Endodermal cell (in vitro differentiated cells): Measurements from ENCODE around the gene CHORDC1. TPM values are rescaled to one million over a fixed set of nuclear protein-coding genes. Genes with fewer than 3 reads are reported as not detected.
"Not testable (repeated sequence)": the region's sequence is repeated elsewhere in the genome, so short reads cannot be mapped to it uniquely, and the experiment has no call there.

ENCODE experiments used
- DNase-seq: peaks from one replicate; pipeline ENCODE4 v3.0.0-alpha.2; 2017
- H3K27ac ChIP-seq: 2 replicates; pipeline ENCODE4 v1.5.1; 2013; ENCODE audit warnings: mild to moderate bottlenecking, low read depth, low read length, moderate library complexity
- H3K27me3 ChIP-seq: 2 replicates; pipeline ENCODE4 v1.6.1; 2013; ENCODE audit warnings: mild to moderate bottlenecking, low read length, moderate library complexity; ENCODE audit not compliant: insufficient read depth, control insufficient read depth, poor library complexity, severe bottlenecking
- H3K36me3 ChIP-seq: 2 replicates; pipeline ENCODE4 v1.7.0; 2013; ENCODE audit warnings: mild to moderate bottlenecking, low read length, moderate library complexity; ENCODE audit not compliant: control insufficient read depth, insufficient read depth
- H3K4me1 ChIP-seq: one replicate; pipeline ENCODE4 v1.7.0; 2013; ENCODE audit warnings: low read length; ENCODE audit not compliant: control insufficient read depth, insufficient read depth
- H3K4me3 ChIP-seq: 2 replicates; pipeline ENCODE4 v1.5.1; 2013; ENCODE audit warnings: mild to moderate bottlenecking, low read length, moderate library complexity
- H3K9ac ChIP-seq: 2 replicates; pipeline ENCODE4 v1.6.1; 2013; ENCODE audit warnings: mild to moderate bottlenecking, low read length, moderate library complexity; ENCODE audit not compliant: poor library complexity, severe bottlenecking; ENCODE audit errors: extremely low read depth
- H3K9me3 ChIP-seq: 2 replicates; pipeline ENCODE4 v1.6.1; 2013; ENCODE audit warnings: mild to moderate bottlenecking, low read length, moderate library complexity; ENCODE audit not compliant: control insufficient read depth
- H3K27ac Mint-ChIP-seq: 2 replicates; pipeline ENCODE4 v1.8.0; 2020; ENCODE audit warnings: mixed read lengths
- H3K27me3 Mint-ChIP-seq: 2 replicates; pipeline ENCODE4 v1.8.0; 2021; ENCODE audit warnings: mild to moderate bottlenecking, mixed read lengths; ENCODE audit not compliant: insufficient read depth
- H3K36me3 Mint-ChIP-seq: 2 replicates; pipeline ENCODE4 v1.8.0; 2020; ENCODE audit warnings: low read depth, mixed read lengths
- H3K4me1 Mint-ChIP-seq: 2 replicates; pipeline ENCODE4 v1.8.0; 2020; ENCODE audit warnings: mixed read lengths
- H3K4me3 Mint-ChIP-seq: 2 replicates; pipeline ENCODE4 v1.8.0; 2020; ENCODE audit warnings: mild to moderate bottlenecking, moderate library complexity, mixed read lengths
- H3K9me3 Mint-ChIP-seq: 2 replicates; pipeline ENCODE4 v1.8.0; 2020; ENCODE audit warnings: mild to moderate bottlenecking, mixed read lengths
- whole genome bisulfite sequencing, 2 experiments: methylation state at CpG; one replicate each; pipeline versions ENCODE4 v1.1.5 to v1.1.7; 2013; ENCODE audit warnings: missing lambda C conversion rate in 2 of 2, mixed read lengths in 1 of 2; ENCODE audit not compliant: insufficient coverage in 1 of 2, insufficient read length in 1 of 2; 5-methylcytosine and 5-hydroxymethylcytosine counted together
- total RNA-seq, 2 donors: library from RNA; stranded (reverse); fragmentation: NEBNext Ultra II Directional in 1 of 2; extraction: Animal tissue kit (Norgen Biotek cat#: 25700) in 1 of 2; gene quantifications; 2 replicates in 1 of 2; 3 replicates in 1 of 2; pipeline ENCODE4 v1.2.1, GENCODE V29; 2021
- TF ChIP-seq, protein P1 (sequence below): fragments of 200-600 bp; sonication (generic); conservative IDR thresholded peaks from 2 replicates; pipeline ENCODE4 v1.5.0; 2021; ENCODE audit warnings: antibody characterized with exemption, mild to moderate bottlenecking

Gene CHORDC1
- total RNA-seq, 2 donors from 2014 or later = 54.6 to 56.9 TPM

DNA sequence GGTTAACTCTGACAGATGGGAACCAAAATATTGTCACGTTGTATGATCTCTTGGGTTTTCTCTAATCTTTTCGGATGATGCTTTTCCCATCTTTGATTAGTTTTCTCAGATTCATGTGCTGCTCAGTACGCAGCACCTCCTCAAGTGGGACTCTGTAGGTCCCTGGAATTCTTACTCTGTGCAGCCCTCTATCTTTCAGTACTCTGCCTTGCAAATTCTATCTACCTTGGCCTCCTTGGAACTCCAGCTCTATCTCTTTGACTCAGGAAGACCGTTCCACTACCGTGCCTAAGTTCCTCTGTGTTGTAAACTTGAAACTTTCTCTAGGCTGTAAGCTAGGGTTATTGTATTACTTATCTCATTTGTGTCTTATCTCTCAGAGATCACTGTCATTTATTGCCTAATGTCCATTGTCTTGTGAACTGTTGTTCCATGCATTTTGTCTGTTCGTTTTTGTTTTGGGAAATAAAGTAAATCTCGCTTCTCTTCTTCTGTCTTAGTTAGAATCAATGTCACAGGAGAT, 20.1 kb upstream of the CHORDC1 start:
- 67 to 78% methylated on average over 4 to 7 of the region's 7 CpGs for WGBS, 2 experiments
- no peak overlapping the region for H3K9ac ChIP-seq
- H3K4me1 Mint-ChIP-seq = peaks cover 14% of the 10 kb centered on the region
- H3K9me3 Mint-ChIP-seq = peaks cover 19% of the 10 kb centered on the region
- no peaks in the 10 kb centered on the region for H3K27me3 Mint-ChIP-seq
- TF ChIP-seq, protein P1, sequence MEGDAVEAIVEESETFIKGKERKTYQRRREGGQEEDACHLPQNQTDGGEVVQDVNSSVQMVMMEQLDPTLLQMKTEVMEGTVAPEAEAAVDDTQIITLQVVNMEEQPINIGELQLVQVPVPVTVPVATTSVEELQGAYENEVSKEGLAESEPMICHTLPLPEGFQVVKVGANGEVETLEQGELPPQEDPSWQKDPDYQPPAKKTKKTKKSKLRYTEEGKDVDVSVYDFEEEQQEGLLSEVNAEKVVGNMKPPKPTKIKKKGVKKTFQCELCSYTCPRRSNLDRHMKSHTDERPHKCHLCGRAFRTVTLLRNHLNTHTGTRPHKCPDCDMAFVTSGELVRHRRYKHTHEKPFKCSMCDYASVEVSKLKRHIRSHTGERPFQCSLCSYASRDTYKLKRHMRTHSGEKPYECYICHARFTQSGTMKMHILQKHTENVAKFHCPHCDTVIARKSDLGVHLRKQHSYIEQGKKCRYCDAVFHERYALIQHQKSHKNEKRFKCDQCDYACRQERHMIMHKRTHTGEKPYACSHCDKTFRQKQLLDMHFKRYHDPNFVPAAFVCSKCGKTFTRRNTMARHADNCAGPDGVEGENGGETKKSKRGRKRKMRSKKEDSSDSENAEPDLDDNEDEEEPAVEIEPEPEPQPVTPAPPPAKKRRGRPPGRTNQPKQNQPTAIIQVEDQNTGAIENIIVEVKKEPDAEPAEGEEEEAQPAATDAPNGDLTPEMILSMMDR = peak; percentile 30
- H3K9me3 ChIP-seq = no peaks in the 10 kb centered on the region
- H3K27ac ChIP-seq = no peak overlapping the region
- no peaks in the 10 kb centered on the region for H3K36me3 Mint-ChIP-seq
- H3K27me3 ChIP-seq = no peaks in the 10 kb centered on the region
- peak overlapping the region; percentile 63 for H3K4me3 ChIP-seq
- no peak for DNase-seq
- H3K36me3 ChIP-seq = no peaks in the 10 kb centered on the region
- H3K27ac Mint-ChIP-seq = no peak overlapping the region
- no peaks in the 10 kb centered on the region for H3K4me1 ChIP-seq
- H3K4me3 Mint-ChIP-seq = no peak overlapping the region

DNA sequence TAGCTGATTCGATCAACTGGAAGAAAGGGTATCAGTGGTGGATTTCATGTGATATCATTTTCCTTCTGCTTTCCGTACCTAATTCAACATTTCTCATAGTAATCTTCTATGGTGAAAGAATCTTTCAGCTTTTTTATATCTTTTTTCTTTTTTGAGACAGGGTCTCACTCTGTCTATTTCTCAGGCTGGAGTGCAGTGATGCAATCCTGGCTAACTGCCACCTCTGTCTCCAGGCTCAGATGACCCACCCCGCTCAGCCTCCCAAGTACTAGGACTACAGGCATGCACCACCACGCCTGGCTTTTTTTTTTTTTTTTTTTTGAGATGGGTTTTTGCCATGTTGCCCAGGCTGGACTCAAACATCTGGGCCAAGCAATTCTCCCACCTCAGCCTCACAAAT, 18.6 kb upstream of the CHORDC1 start:
- Histone ChIP-seq H3K4me3 (peak overlapping the region; percentile 63), H3K9ac (no peak overlapping the region), H3K4me1 (no peaks in the 10 kb centered on the region), H3K9me3 (no peaks in the 10 kb centered on the region), H3K36me3 (no peaks in the 10 kb centered on the region), H3K27ac (no peak overlapping the region), H3K27me3 (no peaks in the 10 kb centered on the region)
- no peaks in the 10 kb centered on the region for H3K27me3 Mint-ChIP-seq
- peaks cover 14% of the 10 kb centered on the region for H3K4me1 Mint-ChIP-seq
- H3K27ac Mint-ChIP-seq = no peak overlapping the region
- TF ChIP-seq, protein P1 = no peak
- H3K36me3 Mint-ChIP-seq = no peaks in the 10 kb centered on the region
- no peak overlapping the region for H3K4me3 Mint-ChIP-seq
- no peak for DNase-seq
- WGBS, 2 experiments = 90% methylated on average over 3 of the region's 4 CpGs; no CpG with 5 or more reads in 1 of the 2 experiments
- peaks cover 19% of the 10 kb centered on the region for H3K9me3 Mint-ChIP-seq

DNA sequence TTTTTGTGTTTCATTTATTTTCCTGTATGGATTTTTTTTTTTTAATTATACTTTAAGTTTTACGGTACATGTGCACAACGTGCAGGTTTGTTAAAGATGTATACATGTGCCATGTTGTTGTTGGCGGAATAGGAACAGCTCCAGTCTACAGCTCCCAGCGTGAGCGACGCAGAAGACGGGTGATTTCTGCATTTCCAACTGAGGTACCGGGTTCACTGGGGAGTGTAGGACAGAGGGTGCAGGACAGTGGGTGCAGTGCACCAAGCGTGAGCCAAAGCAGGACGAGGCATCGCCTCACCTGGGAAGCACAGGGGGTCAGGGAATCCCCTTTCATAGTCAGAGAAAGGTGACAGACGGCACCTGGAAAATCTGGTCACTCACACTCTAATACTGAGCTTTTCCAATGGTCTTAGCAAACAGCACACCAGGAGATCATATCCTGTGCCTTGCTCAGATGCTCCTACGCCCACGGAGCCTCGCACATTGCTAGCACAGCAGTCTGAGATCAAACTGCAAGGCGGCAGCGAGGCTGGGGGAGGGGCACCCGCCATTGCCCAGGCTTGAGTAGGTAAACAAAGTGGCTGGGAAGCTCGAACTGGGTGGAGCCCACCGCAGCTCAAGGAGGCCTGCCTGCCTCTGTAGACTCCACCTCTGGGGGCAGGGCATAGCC, 17.3 kb upstream of the CHORDC1 start:
- not testable (repeated sequence) for H3K36me3 Mint-ChIP-seq, H3K9me3 ChIP-seq, H3K27ac ChIP-seq, H3K9ac ChIP-seq, H3K27me3 Mint-ChIP-seq, H3K27me3 ChIP-seq, H3K4me3 ChIP-seq, H3K36me3 ChIP-seq, H3K4me1 ChIP-seq
- Mint-ChIP-seq H3K27ac (peak overlapping the region; percentile 74), H3K4me3 (peak overlapping the region; percentile 13), H3K4me1 (peaks cover 14% of the 10 kb centered on the region), H3K9me3 (peaks cover 19% of the 10 kb centered on the region)
- peak; percentile 72 for DNase-seq
- WGBS, 2 experiments = 74 to 76% methylated on average over 14 to 19 of the region's 20 CpGs
